ENCODE results near the gene ZNF138. TPM values are rescaled to one million over a fixed set of nuclear protein-coding genes. Genes with fewer than 3 reads are reported as not detected.
"Not testable (repeated sequence)": the region's sequence is repeated elsewhere in the genome, so short reads cannot be mapped to it uniquely, and the experiment has no call there.

ZNF138 gene
- total RNA-seq, 1 donor from 2014 or later = 61.2 TPM

DNA sequence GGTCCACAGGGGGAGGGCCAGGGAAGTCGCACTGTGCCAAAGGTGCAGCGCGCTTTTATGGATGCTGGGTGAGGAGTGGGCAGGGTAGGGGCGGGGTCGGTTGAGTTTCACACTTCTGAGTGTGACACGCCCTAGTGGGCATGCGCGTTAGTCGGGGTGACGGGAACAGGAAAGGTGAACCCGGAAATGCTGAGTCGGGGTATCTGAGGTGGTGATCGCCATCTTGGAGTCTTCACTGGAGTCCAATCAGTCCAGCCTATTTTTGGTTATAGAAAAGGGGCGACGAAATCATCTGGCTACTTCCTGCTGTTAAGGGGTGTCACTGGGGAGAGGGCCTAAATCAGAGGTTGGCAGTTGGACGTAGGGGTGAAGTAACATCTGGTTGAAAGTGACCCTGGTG, 40.8 kb downstream of the ZNF138 start:
- Mint-ChIP-seq H3K27ac (no peak overlapping the region), H3K27me3 (ENCODE audit: insufficient read depth, low read depth) (peaks cover 13% of the 10 kb centered on the region), H3K9me3 (peaks cover 56% of the 10 kb centered on the region), H3K4me1 (no peaks in the 10 kb centered on the region), H3K4me3 (no peak overlapping the region), H3K36me3 (peaks cover 48% of the 10 kb centered on the region)
- Histone ChIP-seq H3K79me2 (ENCODE audit: low read depth) (no peaks in the 10 kb centered on the region), H3K9ac (no peak overlapping the region), H2AFZ (replicated peaks) (no peak overlapping the region), H3K4me3 (no peak overlapping the region), H3K4me1 (no peaks in the 10 kb centered on the region), H3K9me3 (ENCODE audit: low read depth) (peaks cover 5% of the 10 kb centered on the region), H3K4me2 (no peak overlapping the region), H3F3A (ENCODE audit: low read depth) (no peaks in the 10 kb centered on the region), H3K27ac (no peak overlapping the region), H3K36me3 (peaks cover 19% of the 10 kb centered on the region), H4K20me1 (ENCODE audit: low read depth) (no peaks in the 10 kb centered on the region), H3K27me3 (no peaks in the 10 kb centered on the region)
- no peak for DNase-seq (ENCODE audit: low spot score)
- TF ChIP-seq, protein P1, sequence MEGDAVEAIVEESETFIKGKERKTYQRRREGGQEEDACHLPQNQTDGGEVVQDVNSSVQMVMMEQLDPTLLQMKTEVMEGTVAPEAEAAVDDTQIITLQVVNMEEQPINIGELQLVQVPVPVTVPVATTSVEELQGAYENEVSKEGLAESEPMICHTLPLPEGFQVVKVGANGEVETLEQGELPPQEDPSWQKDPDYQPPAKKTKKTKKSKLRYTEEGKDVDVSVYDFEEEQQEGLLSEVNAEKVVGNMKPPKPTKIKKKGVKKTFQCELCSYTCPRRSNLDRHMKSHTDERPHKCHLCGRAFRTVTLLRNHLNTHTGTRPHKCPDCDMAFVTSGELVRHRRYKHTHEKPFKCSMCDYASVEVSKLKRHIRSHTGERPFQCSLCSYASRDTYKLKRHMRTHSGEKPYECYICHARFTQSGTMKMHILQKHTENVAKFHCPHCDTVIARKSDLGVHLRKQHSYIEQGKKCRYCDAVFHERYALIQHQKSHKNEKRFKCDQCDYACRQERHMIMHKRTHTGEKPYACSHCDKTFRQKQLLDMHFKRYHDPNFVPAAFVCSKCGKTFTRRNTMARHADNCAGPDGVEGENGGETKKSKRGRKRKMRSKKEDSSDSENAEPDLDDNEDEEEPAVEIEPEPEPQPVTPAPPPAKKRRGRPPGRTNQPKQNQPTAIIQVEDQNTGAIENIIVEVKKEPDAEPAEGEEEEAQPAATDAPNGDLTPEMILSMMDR (IDR thresholded peaks at IDR 0.05) = no peak
- TF ChIP-seq EZH2phosphoT487 (IDR thresholded peaks at IDR 0.05) (no peak), EZH2 (IDR thresholded peaks at IDR 0.05) (no peak)

DNA sequence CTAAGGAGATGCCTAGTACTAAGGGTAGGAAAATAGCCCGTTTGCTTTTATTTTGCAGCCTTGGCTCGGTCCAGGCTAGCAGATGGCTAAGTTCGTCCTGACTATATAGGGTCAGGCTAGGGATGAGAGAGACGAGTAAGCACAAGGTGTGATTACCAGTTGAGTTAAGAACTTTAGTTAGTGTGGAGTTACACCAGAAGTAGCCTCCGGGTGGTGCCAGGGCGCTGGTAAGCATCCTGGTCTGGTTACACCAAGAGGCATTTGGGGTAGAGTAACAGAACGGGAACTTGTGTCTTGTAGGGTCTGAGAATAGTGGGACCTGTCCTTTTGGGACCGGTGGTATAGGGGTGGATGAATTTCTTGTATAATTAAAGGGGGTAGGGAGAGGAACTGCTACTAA, 41.6 kb downstream of the ZNF138 start:
- H3F3A ChIP-seq (ENCODE audit: low read depth); H3K27ac ChIP-seq; H3K79me2 ChIP-seq (ENCODE audit: low read depth); H3K9me3 ChIP-seq (ENCODE audit: low read depth); H3K4me1 Mint-ChIP-seq; H3K9ac ChIP-seq; H3K4me1 ChIP-seq; DNase-seq (ENCODE audit: low spot score); H2AFZ ChIP-seq (replicated peaks); H3K27me3 ChIP-seq; H3K4me2 ChIP-seq; H4K20me1 ChIP-seq (ENCODE audit: low read depth); H3K27ac Mint-ChIP-seq; H3K4me3 Mint-ChIP-seq; H3K4me3 ChIP-seq: not testable (repeated sequence)
- peaks cover 13% of the 10 kb centered on the region for H3K27me3 Mint-ChIP-seq (ENCODE audit: insufficient read depth, low read depth)
- H3K36me3 ChIP-seq = peaks cover 19% of the 10 kb centered on the region
- peaks cover 56% of the 10 kb centered on the region for H3K9me3 Mint-ChIP-seq
- peaks cover 46% of the 10 kb centered on the region for H3K36me3 Mint-ChIP-seq

DNA sequence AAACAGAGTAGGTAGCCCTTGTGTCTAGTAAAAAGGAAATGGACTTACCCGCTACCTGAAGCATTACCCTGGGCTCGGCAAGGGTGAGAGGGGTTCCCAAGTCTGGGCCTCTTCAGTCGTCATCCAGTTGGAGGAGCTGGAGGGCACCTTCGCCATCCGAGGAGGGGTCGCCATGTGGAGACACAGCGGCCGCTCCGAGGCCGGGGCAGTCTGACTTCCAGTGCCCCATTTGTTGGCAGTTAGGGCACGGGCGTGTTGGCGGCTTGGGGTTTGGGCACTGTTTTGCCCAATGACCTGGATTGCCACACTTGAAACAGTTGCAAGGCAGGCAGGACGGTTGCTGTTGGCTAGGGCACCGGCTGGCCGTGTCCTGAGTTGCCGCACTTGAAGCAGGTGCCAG, 43.8 kb downstream of the ZNF138 start:
- H3K9me3 ChIP-seq (ENCODE audit: low read depth); H3K27ac ChIP-seq; H3K9ac ChIP-seq; H3K4me1 Mint-ChIP-seq; H3K27me3 ChIP-seq; H3K4me2 ChIP-seq; H3K79me2 ChIP-seq (ENCODE audit: low read depth); H3K4me3 Mint-ChIP-seq; H3K4me3 ChIP-seq; H3K27ac Mint-ChIP-seq; H3K4me1 ChIP-seq; H4K20me1 ChIP-seq (ENCODE audit: low read depth); H3K36me3 ChIP-seq; DNase-seq (ENCODE audit: low spot score); H2AFZ ChIP-seq (replicated peaks); H3F3A ChIP-seq (ENCODE audit: low read depth): not testable (repeated sequence)
- Mint-ChIP-seq H3K36me3 (peaks cover 25% of the 10 kb centered on the region), H3K27me3 (ENCODE audit: insufficient read depth, low read depth) (peaks cover 13% of the 10 kb centered on the region), H3K9me3 (peaks cover 44% of the 10 kb centered on the region)

DNA sequence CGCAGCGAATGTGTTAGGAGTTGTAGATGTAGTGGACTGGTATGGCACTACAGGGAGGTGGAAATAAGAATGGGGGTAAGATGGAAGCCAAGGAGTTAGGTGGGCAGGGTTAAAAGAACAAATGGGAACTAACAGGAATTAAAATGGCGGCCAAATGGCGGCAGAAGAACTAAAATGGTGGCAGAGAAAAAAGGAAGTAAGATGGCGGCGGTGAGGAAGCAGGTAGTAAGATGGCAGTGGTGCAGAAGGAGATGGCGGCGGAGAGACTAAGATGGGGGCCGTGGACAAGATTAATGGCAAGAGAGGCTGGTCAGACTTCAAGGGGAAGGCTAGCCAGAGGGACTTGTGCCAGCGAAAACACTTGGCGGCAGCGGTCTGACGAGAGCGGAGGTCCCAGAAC, 44.5 kb downstream of the ZNF138 start:
- Histone ChIP-seq H3K4me3 (no peak overlapping the region), H3K79me2 (ENCODE audit: low read depth) (no peaks in the 10 kb centered on the region), H3K27ac (no peak overlapping the region), H3K9me3 (ENCODE audit: low read depth) (no peaks in the 10 kb centered on the region), H3K9ac (no peak overlapping the region), H4K20me1 (ENCODE audit: low read depth) (no peaks in the 10 kb centered on the region), H3K36me3 (peaks cover 7% of the 10 kb centered on the region), H3K4me1 (no peaks in the 10 kb centered on the region), H2AFZ (replicated peaks) (no peak overlapping the region), H3F3A (ENCODE audit: low read depth) (no peaks in the 10 kb centered on the region), H3K27me3 (no peaks in the 10 kb centered on the region), H3K4me2 (no peak overlapping the region)
- no peak overlapping the region for H3K4me3 Mint-ChIP-seq
- H3K36me3 Mint-ChIP-seq = peaks cover 23% of the 10 kb centered on the region
- TF ChIP-seq, protein P1 (IDR thresholded peaks at IDR 0.05) = no peak
- TF ChIP-seq EZH2phosphoT487 (IDR thresholded peaks at IDR 0.05) (no peak), EZH2 (IDR thresholded peaks at IDR 0.05) (no peak)
- no peaks in the 10 kb centered on the region for H3K4me1 Mint-ChIP-seq
- peaks cover 13% of the 10 kb centered on the region for H3K27me3 Mint-ChIP-seq (ENCODE audit: insufficient read depth, low read depth)
- no peak for DNase-seq (ENCODE audit: low spot score)
- no peak overlapping the region for H3K27ac Mint-ChIP-seq
- peaks cover 42% of the 10 kb centered on the region for H3K9me3 Mint-ChIP-seq
